ENCODE results near the gene E2F8. TPM values are rescaled to one million over a fixed set of nuclear protein-coding genes. Genes with fewer than 3 reads are reported as not detected.

E2F8 gene
- polyA plus RNA-seq, 1 donor from 2014 or later = 0.07 TPM

- no peak for TF ChIP-seq MXI1 (conservative IDR thresholded peaks at IDR 0.05; ENCODE audit: poor library complexity, severe bottlenecking)
- no peak for TF ChIP-seq RAD21 (conservative IDR thresholded peaks at IDR 0.05)
- TF ChIP-seq POLR2AphosphoS5 (IDR thresholded peaks at IDR 0.05) = no peak
- TF ChIP-seq, protein P1, sequence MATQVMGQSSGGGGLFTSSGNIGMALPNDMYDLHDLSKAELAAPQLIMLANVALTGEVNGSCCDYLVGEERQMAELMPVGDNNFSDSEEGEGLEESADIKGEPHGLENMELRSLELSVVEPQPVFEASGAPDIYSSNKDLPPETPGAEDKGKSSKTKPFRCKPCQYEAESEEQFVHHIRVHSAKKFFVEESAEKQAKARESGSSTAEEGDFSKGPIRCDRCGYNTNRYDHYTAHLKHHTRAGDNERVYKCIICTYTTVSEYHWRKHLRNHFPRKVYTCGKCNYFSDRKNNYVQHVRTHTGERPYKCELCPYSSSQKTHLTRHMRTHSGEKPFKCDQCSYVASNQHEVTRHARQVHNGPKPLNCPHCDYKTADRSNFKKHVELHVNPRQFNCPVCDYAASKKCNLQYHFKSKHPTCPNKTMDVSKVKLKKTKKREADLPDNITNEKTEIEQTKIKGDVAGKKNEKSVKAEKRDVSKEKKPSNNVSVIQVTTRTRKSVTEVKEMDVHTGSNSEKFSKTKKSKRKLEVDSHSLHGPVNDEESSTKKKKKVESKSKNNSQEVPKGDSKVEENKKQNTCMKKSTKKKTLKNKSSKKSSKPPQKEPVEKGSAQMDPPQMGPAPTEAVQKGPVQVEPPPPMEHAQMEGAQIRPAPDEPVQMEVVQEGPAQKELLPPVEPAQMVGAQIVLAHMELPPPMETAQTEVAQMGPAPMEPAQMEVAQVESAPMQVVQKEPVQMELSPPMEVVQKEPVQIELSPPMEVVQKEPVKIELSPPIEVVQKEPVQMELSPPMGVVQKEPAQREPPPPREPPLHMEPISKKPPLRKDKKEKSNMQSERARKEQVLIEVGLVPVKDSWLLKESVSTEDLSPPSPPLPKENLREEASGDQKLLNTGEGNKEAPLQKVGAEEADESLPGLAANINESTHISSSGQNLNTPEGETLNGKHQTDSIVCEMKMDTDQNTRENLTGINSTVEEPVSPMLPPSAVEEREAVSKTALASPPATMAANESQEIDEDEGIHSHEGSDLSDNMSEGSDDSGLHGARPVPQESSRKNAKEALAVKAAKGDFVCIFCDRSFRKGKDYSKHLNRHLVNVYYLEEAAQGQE (IDR thresholded peaks at IDR 0.05; ENCODE audit: borderline replicate concordance) = no peak
- TF ChIP-seq TAF1 (IDR thresholded peaks at IDR 0.05; ENCODE audit: low read depth) = no peak
- no peak for TF ChIP-seq EP300 (conservative IDR thresholded peaks at IDR 0.05; ENCODE audit: poor library complexity, severe bottlenecking)
- no peak for TF ChIP-seq CTCF (IDR thresholded peaks at IDR 0.05; ENCODE audit: poor library complexity, severe bottlenecking)
- no peak for TF ChIP-seq SMC3 (conservative IDR thresholded peaks at IDR 0.05; ENCODE audit: poor library complexity)
- TF ChIP-seq EZH2 (IDR thresholded peaks at IDR 0.05; ENCODE audit: borderline replicate concordance, insufficient read depth, low read length, poor library complexity, severe bottlenecking) = no peak
- Histone ChIP-seq H3K4me2 (ENCODE audit: low read length) (no peak overlapping the region), H3K4me3 (ENCODE audit: low read length) (no peak overlapping the region), H3K27ac (ENCODE audit: low read length) (no peak overlapping the region), H3K9me2 (ENCODE audit: insufficient read depth, low read length) (no peaks in the 10 kb centered on the region), H4K20me1 (ENCODE audit: insufficient read depth) (no peaks in the 10 kb centered on the region), H3K9ac (ENCODE audit: low read length) (no peak overlapping the region), H3K79me2 (replicated peaks; ENCODE audit: insufficient read depth, low read length) (no peaks in the 10 kb centered on the region), H3K36me3 (ENCODE audit: insufficient read depth, low read length) (no peaks in the 10 kb centered on the region), H3F3A (ENCODE audit: insufficient read depth, low read length, poor library complexity, severe bottlenecking) (no peaks in the 10 kb centered on the region), H3K27me3 (ENCODE audit: insufficient read depth, low read depth, low read length) (no peaks in the 10 kb centered on the region), H2AFZ (ENCODE audit: low read depth, low read length) (no peak overlapping the region), H3K9me3 (ENCODE audit: low read length) (no peaks in the 10 kb centered on the region)
Measured at GRCh38 chr11:19225581-19225980, 15.2 kb downstream of the E2F8 start.

DNA sequence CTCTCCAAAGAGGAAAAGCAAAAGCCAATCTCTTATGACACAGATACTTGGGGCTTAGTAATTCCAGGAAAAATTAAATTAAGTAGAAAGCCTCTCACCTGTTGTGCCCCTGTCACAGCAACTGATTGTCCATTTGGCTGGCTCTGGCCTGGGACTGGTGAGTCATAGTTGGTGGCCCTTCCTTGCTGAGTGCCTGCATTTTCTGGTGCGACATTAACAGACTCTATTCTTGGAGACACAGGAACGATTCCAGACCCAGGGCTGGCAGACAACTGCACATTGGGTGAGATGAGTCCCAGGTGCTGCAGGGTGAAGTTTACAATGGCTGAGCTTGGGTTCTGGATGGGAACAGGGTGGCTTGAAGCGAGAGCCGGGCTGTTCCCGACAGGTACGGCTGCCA lies 15.6 kb downstream of the E2F8 start:
- H3K79me2 ChIP-seq (replicated peaks; ENCODE audit: insufficient read depth, low read length) = no peaks in the 10 kb centered on the region
- H3F3A ChIP-seq (ENCODE audit: insufficient read depth, low read length, poor library complexity, severe bottlenecking) = no peaks in the 10 kb centered on the region
- H3K9me2 ChIP-seq (ENCODE audit: insufficient read depth, low read length) = no peaks in the 10 kb centered on the region
- no peak overlapping the region for H3K27ac ChIP-seq (ENCODE audit: low read length)
- no peak overlapping the region for H3K9ac ChIP-seq (ENCODE audit: low read length)
- TF ChIP-seq RAD21 (conservative IDR thresholded peaks at IDR 0.05) (no peak), SMC3 (conservative IDR thresholded peaks at IDR 0.05; ENCODE audit: poor library complexity) (no peak), TAF1 (IDR thresholded peaks at IDR 0.05; ENCODE audit: low read depth) (no peak), EP300 (conservative IDR thresholded peaks at IDR 0.05; ENCODE audit: poor library complexity, severe bottlenecking) (no peak), CTCF (IDR thresholded peaks at IDR 0.05; ENCODE audit: poor library complexity, severe bottlenecking) (no peak), EZH2 (IDR thresholded peaks at IDR 0.05; ENCODE audit: borderline replicate concordance, insufficient read depth, low read length, poor library complexity, severe bottlenecking) (no peak), POLR2AphosphoS5 (IDR thresholded peaks at IDR 0.05) (no peak)
- TF ChIP-seq, protein P1 (IDR thresholded peaks at IDR 0.05; ENCODE audit: borderline replicate concordance) = no peak
- no peaks in the 10 kb centered on the region for H3K27me3 ChIP-seq (ENCODE audit: insufficient read depth, low read depth, low read length)
- no peak overlapping the region for H3K4me3 ChIP-seq (ENCODE audit: low read length)
- H3K9me3 ChIP-seq (ENCODE audit: low read length) = no peaks in the 10 kb centered on the region
- H4K20me1 ChIP-seq (ENCODE audit: insufficient read depth) = no peaks in the 10 kb centered on the region
- no peaks in the 10 kb centered on the region for H3K36me3 ChIP-seq (ENCODE audit: insufficient read depth, low read length)
- no peak overlapping the region for H3K4me2 ChIP-seq (ENCODE audit: low read length)
- no peak overlapping the region for H2AFZ ChIP-seq (ENCODE audit: low read depth, low read length)

Data from neural cell (in vitro differentiated cells).